HepG2 (cell line): ENCODE results near the gene MRPL30. TPM values are rescaled to one million over a fixed set of nuclear protein-coding genes. Genes with fewer than 3 reads are reported as not detected.

Source experiments
- ATF2 ChIP-seq: sonication (generic); formaldehyde crosslinking; IDR thresholded peaks from 2 replicates; pipeline ENCODE4 v1.4.0; 2020; ENCODE audit warnings: missing genetic modification reagents
- ELK4 ChIP-seq: sonication (generic); formaldehyde crosslinking; IDR thresholded peaks from 2 replicates; pipeline ENCODE4 v1.9.0; 2021; ENCODE audit warnings: missing genetic modification reagents, borderline replicate concordance
- GATA4 ChIP-seq: sonication (generic); IDR thresholded peaks from 2 replicates; pipeline ENCODE4 v1.6.1; 2016; ENCODE audit warnings: antibody characterized with exemption, low read depth, borderline replicate concordance
- GTF3A ChIP-seq: sonication (generic); formaldehyde crosslinking; conservative IDR thresholded peaks from 2 replicates; pipeline ENCODE4 v1.4.0; 2020; ENCODE audit warnings: mild to moderate bottlenecking, missing genetic modification reagents
- HOXA9 ChIP-seq: sonication (generic); formaldehyde crosslinking; IDR thresholded peaks from 2 replicates; pipeline ENCODE4 v1.8.1; 2022; ENCODE audit warnings: missing genetic modification reagents, mild to moderate bottlenecking, moderate library complexity, borderline replicate concordance
- JUN ChIP-seq: sonication (generic); formaldehyde crosslinking; IDR thresholded peaks from 2 replicates; pipeline ENCODE4 v1.4.0; 2020; ENCODE audit warnings: mild to moderate bottlenecking, missing genetic modification reagents
- MIER2 ChIP-seq: IDR thresholded peaks from 2 replicates; pipeline ENCODE4 v1.6.1; 2016; ENCODE audit warnings: missing biosample characterization, missing genetic modification reagents
- ONECUT2 ChIP-seq: sonication (generic); formaldehyde crosslinking; IDR thresholded peaks from 2 replicates; pipeline ENCODE4 v1.4.0; 2020; ENCODE audit warnings: missing genetic modification reagents
- PLRG1 ChIP-seq: fragments of 450-650 bp; conservative IDR thresholded peaks from 2 replicates; pipeline ENCODE4 v1.6.1; 2016
- RELA ChIP-seq: sonication (generic); formaldehyde crosslinking; IDR thresholded peaks from 2 replicates; pipeline ENCODE4 v1.4.0; 2020; ENCODE audit warnings: missing genetic modification reagents
- RFX5 ChIP-seq: IDR thresholded peaks from 2 replicates; pipeline ENCODE4 v1.6.1; 2011; ENCODE audit warnings: low read depth, low read length, improper control_type of control experiment
- SSRP1 ChIP-seq: IDR thresholded peaks from 2 replicates; pipeline ENCODE4 v1.6.1; 2016; ENCODE audit warnings: control low read depth
- TOPORS ChIP-seq: sonication (generic); formaldehyde crosslinking; IDR thresholded peaks from 2 replicates; pipeline ENCODE4 v1.8.0; 2023; ENCODE audit warnings: mild to moderate bottlenecking, missing genetic modification reagents
- ZBTB38 ChIP-seq: sonication (generic); formaldehyde crosslinking; IDR thresholded peaks from 2 replicates; pipeline ENCODE4 v1.5.1; 2020; ENCODE audit warnings: mild to moderate bottlenecking, missing genetic modification reagents
- ZBTB49 ChIP-seq: sonication (generic); formaldehyde crosslinking; IDR thresholded peaks from 2 replicates; pipeline ENCODE4 v1.4.0; 2020; ENCODE audit warnings: missing genetic modification reagents, borderline replicate concordance
- ZNF121 ChIP-seq: sonication (generic); formaldehyde crosslinking; IDR thresholded peaks from 2 replicates; pipeline ENCODE4 v1.5.0; 2020; ENCODE audit warnings: mild to moderate bottlenecking, missing genetic modification reagents
- ZNF331 ChIP-seq: sonication (generic); formaldehyde crosslinking; IDR thresholded peaks from 2 replicates; pipeline ENCODE4 v1.4.0; 2020; ENCODE audit warnings: missing genetic modification reagents
- ZNF350 ChIP-seq: sonication (generic); formaldehyde crosslinking; IDR thresholded peaks from 2 replicates; pipeline ENCODE4 v1.4.0; 2020; ENCODE audit warnings: mild to moderate bottlenecking, low read depth, missing genetic modification reagents, borderline replicate concordance
- ZNF776 ChIP-seq: sonication (generic); formaldehyde crosslinking; IDR thresholded peaks from 2 replicates; pipeline ENCODE4 v1.4.0; 2020; ENCODE audit warnings: mild to moderate bottlenecking, missing genetic modification reagents
- ZNF782 ChIP-seq: sonication (generic); formaldehyde crosslinking; IDR thresholded peaks from 2 replicates; pipeline ENCODE4 v1.4.0; 2020; ENCODE audit warnings: missing genetic modification reagents, mild to moderate bottlenecking, borderline replicate concordance
- polyA plus RNA-seq, 8 experiments: library from polyadenylated mRNA; depleted of rRNA in 3 of 8; stranded (reverse) in 7 of 8; unstranded in 1 of 8; fragments of >200 nt; fragmentation: Illumina TruSeq in 4 of 8; extraction: Trizol in 4 of 8; gene quantifications; 2 replicates each; pipeline versions ENCODE4 v1.2.1 to v1.2.3, GENCODE V29; 2011 to 2016; ENCODE audit warnings: low read depth in 4 of 8, missing spikeins in 1 of 8, mixed read lengths in 1 of 8; ENCODE audit not compliant: insufficient read depth in 1 of 8
- total RNA-seq, 5 experiments: library from RNA; depleted of rRNA; stranded (reverse); fragments of >200 nt; fragmentation: Illumina TruSeq; extraction: Trizol; gene quantifications; 2 replicates each; pipeline ENCODE4 v1.2.3, GENCODE V29; 2016; ENCODE audit warnings: low read depth in 1 of 5
- TF ChIP-seq, protein P1 (sequence below): sonication (generic); formaldehyde crosslinking; IDR thresholded peaks from 2 replicates; pipeline ENCODE4 v1.4.0; 2020; ENCODE audit warnings: mild to moderate bottlenecking, missing genetic modification reagents
- TF ChIP-seq, protein P2 (sequence below): sonication (generic); formaldehyde crosslinking; IDR thresholded peaks from 2 replicates; pipeline ENCODE4 v1.4.0; 2020; ENCODE audit warnings: missing genetic modification reagents

Gene MRPL30
- total and polyA plus RNA-seq, 2 of the 13 experiments (the other 11 are each of a cell fraction or from before 2014, with no cell fraction given) = 30.2 to 75.3 TPM

- TF ChIP-seq, protein P1, sequence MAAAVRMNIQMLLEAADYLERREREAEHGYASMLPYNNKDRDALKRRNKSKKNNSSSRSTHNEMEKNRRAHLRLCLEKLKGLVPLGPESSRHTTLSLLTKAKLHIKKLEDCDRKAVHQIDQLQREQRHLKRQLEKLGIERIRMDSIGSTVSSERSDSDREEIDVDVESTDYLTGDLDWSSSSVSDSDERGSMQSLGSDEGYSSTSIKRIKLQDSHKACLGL (CRISPR knock-in tag) = peak; percentile 98
- TF ChIP-seq ZNF331 (CRISPR knock-in tag) (peak; percentile 86), RFX5 (peak; percentile 59; the same call in 1 of the 2 replicates), MIER2 (CRISPR knock-in tag) (peak; percentile 59), ATF2 (CRISPR knock-in tag) (peak; percentile 97), TOPORS (peak; percentile 97), ZNF350 (CRISPR knock-in tag) (peak; percentile 99), ZBTB49 (no peak; the same call in 1 of the 2 replicates), RELA (CRISPR knock-in tag) (no peak; the same call in 1 of the 2 replicates), ZNF121 (CRISPR knock-in tag) (peak; percentile 28; the same call in 1 of the 2 replicates), GTF3A (peak; percentile 96), GATA4 (peak; percentile 86), ZBTB38 (peak; percentile 98), JUN (CRISPR knock-in tag) (peak; percentile 89), PLRG1 (no peak), HOXA9 (CRISPR knock-in tag) (peak; percentile 97), ZNF782 (CRISPR knock-in tag) (peak; percentile 99; the same call in 1 of the 2 replicates), SSRP1 (peak; percentile 94), ELK4 (no peak), ZNF776 (no peak; the same call in 1 of the 2 replicates), ONECUT2 (no peak)
- TF ChIP-seq, protein P2, sequence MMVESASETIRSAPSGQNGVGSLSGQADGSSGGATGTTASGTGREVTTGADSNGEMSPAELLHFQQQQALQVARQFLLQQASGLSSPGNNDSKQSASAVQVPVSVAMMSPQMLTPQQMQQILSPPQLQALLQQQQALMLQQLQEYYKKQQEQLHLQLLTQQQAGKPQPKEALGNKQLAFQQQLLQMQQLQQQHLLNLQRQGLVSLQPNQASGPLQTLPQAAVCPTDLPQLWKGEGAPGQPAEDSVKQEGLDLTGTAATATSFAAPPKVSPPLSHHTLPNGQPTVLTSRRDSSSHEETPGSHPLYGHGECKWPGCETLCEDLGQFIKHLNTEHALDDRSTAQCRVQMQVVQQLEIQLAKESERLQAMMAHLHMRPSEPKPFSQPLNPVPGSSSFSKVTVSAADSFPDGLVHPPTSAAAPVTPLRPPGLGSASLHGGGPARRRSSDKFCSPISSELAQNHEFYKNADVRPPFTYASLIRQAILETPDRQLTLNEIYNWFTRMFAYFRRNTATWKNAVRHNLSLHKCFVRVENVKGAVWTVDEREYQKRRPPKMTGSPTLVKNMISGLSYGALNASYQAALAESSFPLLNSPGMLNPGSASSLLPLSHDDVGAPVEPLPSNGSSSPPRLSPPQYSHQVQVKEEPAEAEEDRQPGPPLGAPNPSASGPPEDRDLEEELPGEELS (CRISPR knock-in tag) = peak; percentile 82; the same call in 1 of the 2 replicates
These were observed 26.1 kb upstream of the MRPL30 start, which contains the start of the genes LIPT1 and TSGA10 (continued) for GRCh38 chr2:99154643-99155536.
